Activated gamma-delta T cell treated with Interleukin-2 at 50 U/mL for 16 hours (primary cell): Measurements from ENCODE around the gene GPX2.

Experiments used
- DNase-seq: peaks from one replicate; pipeline ENCODE4 v3.0.0-alpha.2; 2020

The GPX2 gene

DNA sequence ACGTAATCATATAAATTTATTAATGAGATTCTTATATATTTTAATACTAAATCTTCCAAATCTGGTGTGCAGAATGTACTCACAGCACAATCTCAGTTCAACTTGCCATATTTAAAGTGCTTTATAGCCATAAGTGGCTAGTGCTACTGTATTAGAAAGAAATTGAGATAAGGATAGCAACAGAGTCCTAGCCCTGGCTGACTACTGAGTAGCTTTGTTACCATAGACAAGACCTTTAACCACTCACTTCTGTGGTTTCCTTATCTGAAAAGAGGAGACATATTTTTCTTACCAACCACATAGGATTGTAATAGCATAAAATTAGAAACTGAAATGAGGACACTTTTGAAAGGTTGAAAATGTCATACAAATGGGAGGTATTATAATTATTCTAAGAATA is 30.3 kb downstream of the GPX2 start:
- no peak for DNase-seq

DNA sequence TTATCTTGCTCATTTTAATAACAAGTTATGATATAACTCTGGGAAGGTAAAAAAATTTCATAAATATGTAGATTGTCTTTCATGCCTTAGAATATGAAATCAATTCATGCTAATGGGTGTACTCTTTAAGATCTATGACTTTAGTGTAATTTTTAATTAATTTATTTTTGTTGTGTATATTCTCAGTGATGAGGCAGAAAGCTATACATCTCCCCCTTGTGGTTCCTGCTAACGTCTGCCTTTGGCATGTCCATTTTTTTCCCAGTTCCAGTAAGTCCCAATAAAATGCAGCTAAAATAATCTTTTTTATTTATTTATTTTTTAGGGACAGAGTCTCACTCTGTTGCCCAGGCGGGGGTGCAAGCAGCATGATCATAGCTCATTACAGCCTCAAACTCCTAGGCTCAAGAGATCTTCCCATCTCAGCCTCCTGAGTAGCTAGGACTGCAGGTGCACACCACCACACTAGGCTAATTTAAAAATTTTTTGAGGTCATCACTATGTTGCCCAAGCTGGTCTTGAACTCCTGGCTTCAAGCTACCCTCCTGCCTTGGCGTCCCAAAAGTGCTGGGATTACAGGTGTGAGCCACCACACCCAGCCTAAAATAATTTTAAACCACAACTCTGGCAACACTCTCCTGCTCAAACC is 31.6 kb downstream of the GPX2 start:
- DNase-seq = no peak

- DNase-seq = no peak
These were observed 36.5 kb downstream of the GPX2 start for GRCh38 chr14:64906022-64906421.

GRCh38 chr14:64899958-64900357 is 42.6 kb downstream of the GPX2 start:
- DNase-seq = no peak

GRCh38 chr14:64891839-64892375 is 50.6 kb downstream of the GPX2 start:
- DNase-seq = peak; percentile 21

DNA sequence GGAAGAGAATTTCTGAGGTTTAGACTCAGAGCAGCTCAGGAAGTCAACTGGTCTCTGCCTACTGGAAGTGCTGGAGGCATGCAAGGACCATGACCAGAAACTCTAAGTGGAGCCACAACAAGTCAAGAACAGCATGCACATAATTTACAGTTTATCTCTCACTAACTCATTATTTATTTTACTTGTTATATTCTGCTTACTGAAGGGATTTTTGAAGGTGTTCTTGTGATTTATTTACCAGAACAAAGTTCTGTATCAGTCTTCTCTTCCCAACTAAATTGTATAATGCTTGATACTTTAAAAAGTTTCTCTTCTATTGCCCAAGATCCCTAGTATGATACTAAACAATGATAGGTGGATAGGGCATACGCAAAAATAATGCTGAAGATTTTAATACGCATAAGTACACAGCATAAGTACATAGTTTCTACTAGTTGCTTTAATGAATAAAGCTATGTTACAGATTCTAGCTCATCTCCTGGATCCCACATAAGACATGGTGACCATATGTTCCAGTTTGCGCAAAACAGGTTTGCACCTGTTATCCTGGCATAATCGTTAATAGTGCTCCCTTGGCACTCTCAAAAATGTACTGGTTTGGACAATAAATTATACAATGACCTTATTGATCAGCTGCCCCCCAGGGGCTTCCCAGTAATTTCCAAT is 51.2 kb downstream of the GPX2 start:
- no peak for DNase-seq

GRCh38 chr14:64889352-64889751 is 53.2 kb downstream of the GPX2 start:
- DNase-seq = no peak
